CD14-positive monocyte (primary cell): ENCODE data around the gene UGT8. TPM values are rescaled to one million over a fixed set of nuclear protein-coding genes. Genes with fewer than 3 reads are reported as not detected.

Source experiments
- DNase-seq, 3 donors: peaks; one replicate each; pipeline ENCODE4 v3.0.0-alpha.2; 2011 to 2022
- H2AFZ ChIP-seq: 2 replicates; pipeline ENCODE4 v1.6.0; 2012; ENCODE audit warnings: mild to moderate bottlenecking, low read depth, low read length, inconsistent platforms; ENCODE audit not compliant: insufficient read depth, poor library complexity, severe bottlenecking
- H3K27ac ChIP-seq, 2 donors: 1 replicate in 1 of 2; 2 replicates in 1 of 2; pipeline ENCODE4 v1.5.1; 2012 to 2013; ENCODE audit warnings: low read length in 2 of 2, control low read depth in 1 of 2, inconsistent platforms in 1 of 2, low read depth in 1 of 2, mild to moderate bottlenecking in 1 of 2
- H3K27me3 ChIP-seq, 2 donors: one replicate each; pipeline versions ENCODE4 v1.6.0 to v1.6.1; 2011 to 2013; ENCODE audit warnings: low read length in 2 of 2; ENCODE audit not compliant: control insufficient read depth in 2 of 2, insufficient read depth in 2 of 2
- H3K36me3 ChIP-seq, 2 donors: replicated peaks in 1 of 2; 1 replicate in 1 of 2; 2 replicates in 1 of 2; pipeline versions ENCODE4 v1.5.1 to v1.6.1; 2012 to 2013; ENCODE audit warnings: low read length in 2 of 2, control low read depth in 1 of 2, inconsistent platforms in 1 of 2, mild to moderate bottlenecking in 1 of 2; ENCODE audit not compliant: insufficient read depth in 2 of 2, control insufficient read depth in 1 of 2
- H3K4me1 ChIP-seq, 2 donors: 1 replicate in 1 of 2; 2 replicates in 1 of 2; pipeline versions ENCODE4 v1.5.1 to v1.6.1; 2012 to 2013; ENCODE audit warnings: low read length in 2 of 2, control low read depth in 1 of 2, inconsistent platforms in 1 of 2, mild to moderate bottlenecking in 1 of 2, moderate library complexity in 1 of 2; ENCODE audit not compliant: insufficient read depth in 2 of 2, control insufficient read depth in 1 of 2
- H3K4me2 ChIP-seq: replicated peaks from 2 replicates; pipeline ENCODE3; 2012; ENCODE audit warnings: low read length, moderate library complexity, mild to moderate bottlenecking; ENCODE audit not compliant: poor library complexity, severe bottlenecking; ENCODE audit errors: extremely low read depth
- H3K4me3 ChIP-seq, 3 experiments: fragments of 200-600 bp in 1 of 3; sonication (generic) in 1 of 3; replicated peaks in 1 of 3; 1 replicate in 2 of 3; 2 replicates in 1 of 3; pipeline ENCODE4 v1.5.1; 2011 to 2013; ENCODE audit warnings: low read length in 3 of 3, mild to moderate bottlenecking in 3 of 3, control low read depth in 2 of 3, low read depth in 2 of 3, inconsistent platforms in 1 of 3, moderate library complexity in 1 of 3
- H3K79me2 ChIP-seq: 2 replicates; pipeline ENCODE4 v1.6.0; 2012; ENCODE audit warnings: mild to moderate bottlenecking, control low read depth, inconsistent platforms, low read length, moderate library complexity; ENCODE audit not compliant: insufficient read depth
- H3K9ac ChIP-seq: 2 replicates; pipeline ENCODE4 v1.6.0; 2017; ENCODE audit warnings: low read length, mild to moderate bottlenecking; ENCODE audit not compliant: insufficient read depth, poor library complexity, severe bottlenecking
- H3K9me3 ChIP-seq, 2 donors: replicated peaks in 1 of 2; 1 replicate in 1 of 2; 2 replicates in 1 of 2; pipeline versions ENCODE4 v1.5.1 to v1.6.1; 2012 to 2013; ENCODE audit warnings: low read length in 2 of 2, control low read depth in 1 of 2; ENCODE audit not compliant: control insufficient read depth in 1 of 2, insufficient read depth in 1 of 2
- H4K20me1 ChIP-seq: 2 replicates; pipeline ENCODE4 v1.6.0; 2012; ENCODE audit warnings: mild to moderate bottlenecking, low read length, control low read depth, moderate library complexity; ENCODE audit not compliant: insufficient read depth
- H3K27ac Mint-ChIP-seq, 7 donors: one replicate each; pipeline ENCODE4 v1.8.0; 2020; ENCODE audit warnings: mild to moderate bottlenecking in 7 of 7, mixed read lengths in 7 of 7, moderate library complexity in 6 of 7, inconsistent platforms in 2 of 7
- H3K27me3 Mint-ChIP-seq, 3 donors: one replicate each; pipeline ENCODE4 v1.8.0; 2021 to 2022; ENCODE audit warnings: low read depth in 3 of 3, mild to moderate bottlenecking in 3 of 3, mixed read lengths in 3 of 3, moderate library complexity in 3 of 3, inconsistent platforms in 1 of 3
- H3K36me3 Mint-ChIP-seq, 2 donors: one replicate each; pipeline ENCODE4 v1.8.0; 2020; ENCODE audit warnings: mixed read lengths in 2 of 2, inconsistent platforms in 1 of 2, mild to moderate bottlenecking in 1 of 2
- H3K4me1 Mint-ChIP-seq: one replicate; pipeline ENCODE4 v1.8.0; 2020; ENCODE audit warnings: mild to moderate bottlenecking, mixed read lengths
- H3K4me3 Mint-ChIP-seq, 2 donors: one replicate each; pipeline ENCODE4 v1.8.0; 2020; ENCODE audit warnings: mild to moderate bottlenecking in 2 of 2, mixed read lengths in 2 of 2, moderate library complexity in 1 of 2
- H3K9me3 Mint-ChIP-seq, 7 donors: one replicate each; pipeline ENCODE4 v1.8.0; 2020 to 2022; ENCODE audit warnings: mixed read lengths in 7 of 7, mild to moderate bottlenecking in 6 of 7, moderate library complexity in 6 of 7, inconsistent platforms in 2 of 7
- CTCF ChIP-seq: fragments of 200-600 bp; IDR thresholded peaks from one replicate; pipeline ENCODE4 v1.8.0; 2022; ENCODE audit warnings: antibody characterized with exemption, mild to moderate bottlenecking
- WGBS: methylation state at CpG from one replicate; pipeline ENCODE4 v1.1.5; 2013; ENCODE audit warnings: missing lambda C conversion rate; ENCODE audit not compliant: insufficient coverage; 5-methylcytosine and 5-hydroxymethylcytosine counted together
- intact Hi-C, 2 donors: fragments of 100-400 bp; cut with micrococcal nuclease; formaldehyde crosslinking; loops; one replicate each; pipeline versions ENCODE4 v1.15.0 to v1.15.1; 2023
- polyA plus RNA-seq, 3 donors: library from polyadenylated mRNA; depleted of rRNA in 1 of 3; unstranded in 2 of 3; stranded (reverse) in 1 of 3; fragments of 300-500 nt in 2 of 3; fragments of >200 nt in 1 of 3; fragmentation: Illumina TruSeq in 2 of 3; gene quantifications; 1 replicate in 2 of 3; 2 replicates in 1 of 3; pipeline ENCODE4 v1.2.3, GENCODE V29; 2012 to 2021

Gene UGT8
- polyA plus RNA-seq, 3 donors = not detected

- Mint-ChIP-seq H3K27ac (no peak overlapping the region), H3K27me3 (peaks cover 0 to under 1% (median 0%) of the 10 kb centered on the region in 3 donors), H3K9me3 (no peaks in the 10 kb centered on the region), H3K4me3 (no peak overlapping the region), H3K36me3 (no peaks in the 10 kb centered on the region), H3K4me1 (no peaks in the 10 kb centered on the region)
- intact Hi-C loops = no loop called here
- H4K20me1 ChIP-seq = no peaks in the 10 kb centered on the region
- no peak overlapping the region for H3K4me2 ChIP-seq
- H2AFZ ChIP-seq = no peak overlapping the region
- WGBS = no CpG with 5 or more reads among the region's 1 CpG
- no peak for DNase-seq
- H3K27me3 ChIP-seq = no peaks in the 10 kb centered on the region
- TF ChIP-seq CTCF = no peak
- no peaks in the 10 kb centered on the region for H3K4me1 ChIP-seq
- H3K27ac ChIP-seq = no peak overlapping the region
- no peak overlapping the region for H3K4me3 ChIP-seq
- no peak overlapping the region for H3K9ac ChIP-seq
- H3K36me3 ChIP-seq = no peaks in the 10 kb centered on the region
- H3K79me2 ChIP-seq = no peaks in the 10 kb centered on the region
- no peaks in the 10 kb centered on the region for H3K9me3 ChIP-seq
These were observed 55.1 kb downstream of the UGT8 start for GRCh38 chr4:114653675-114654074.

GRCh38 chr4:114654592-114654991 is 56.0 kb downstream of the UGT8 start:
- Mint-ChIP-seq H3K4me1 (no peaks in the 10 kb centered on the region), H3K4me3 (no peak overlapping the region), H3K27me3 (peaks cover 0 to 2% (median 0%) of the 10 kb centered on the region in 3 donors), H3K36me3 (no peaks in the 10 kb centered on the region), H3K27ac (no peak overlapping the region), H3K9me3 (no peaks in the 10 kb centered on the region)
- no peak for DNase-seq
- Histone ChIP-seq H3K9ac (no peak overlapping the region), H3K27me3 (no peaks in the 10 kb centered on the region), H3K36me3 (no peaks in the 10 kb centered on the region), H3K4me3 (no peak overlapping the region), H4K20me1 (no peaks in the 10 kb centered on the region), H3K9me3 (no peaks in the 10 kb centered on the region), H3K79me2 (no peaks in the 10 kb centered on the region), H3K27ac (no peak overlapping the region), H3K4me1 (no peaks in the 10 kb centered on the region), H3K4me2 (no peak overlapping the region), H2AFZ (no peak overlapping the region)
- WGBS = 100% methylated on average over 1 of the region's 2 CpGs
- no peak for TF ChIP-seq CTCF
- intact Hi-C loops = no loop called here
